Stomach (tissue), 4 donors: ENCODE results near the gene MAGEB10.

ENCODE experiments used
- CTCF ChIP-seq, 7 experiments: fragments of 450-650 bp in 4 of 7; fragments of 200-600 bp in 3 of 7; sonication (generic) in 3 of 7; IDR thresholded peaks; one replicate each; pipeline ENCODE4 v1.5.1; 2016 to 2019; ENCODE audit warnings: antibody characterized with exemption in 7 of 7, control low read depth in 2 of 7, mild to moderate bottlenecking in 1 of 7
- POLR2AphosphoS5 ChIP-seq, 3 donors: sonication (generic); formaldehyde crosslinking; IDR thresholded peaks; one replicate each; pipeline ENCODE4 v1.6.1; 2016; ENCODE audit warnings: antibody characterized with exemption in 3 of 3

GRCh38 chrX:27842859-27843258, 35.1 kb downstream of the MAGEB10 start:
- TF ChIP-seq POLR2AphosphoS5 (IDR thresholded peaks at IDR 0.05) (no peak), CTCF (IDR thresholded peaks at IDR 0.05) (no peak)
